ENCODE measurements around the gene STPG3.

DNA sequence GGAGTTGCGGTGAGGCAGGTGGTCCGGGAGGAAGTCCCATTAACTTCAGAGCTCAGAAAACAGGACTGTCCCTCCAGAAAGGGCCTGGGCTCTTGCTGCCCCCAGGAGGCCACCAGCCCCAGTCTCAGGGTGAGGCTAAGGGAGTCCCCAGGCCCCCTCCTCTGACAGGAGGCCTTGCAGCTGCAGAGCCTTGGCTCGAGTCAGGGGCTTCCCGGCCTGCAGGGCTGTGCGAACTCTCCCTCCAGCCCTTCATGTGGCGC lies 3.2 kb upstream of the STPG3 start:
- TF ChIP-seq, protein P1, sequence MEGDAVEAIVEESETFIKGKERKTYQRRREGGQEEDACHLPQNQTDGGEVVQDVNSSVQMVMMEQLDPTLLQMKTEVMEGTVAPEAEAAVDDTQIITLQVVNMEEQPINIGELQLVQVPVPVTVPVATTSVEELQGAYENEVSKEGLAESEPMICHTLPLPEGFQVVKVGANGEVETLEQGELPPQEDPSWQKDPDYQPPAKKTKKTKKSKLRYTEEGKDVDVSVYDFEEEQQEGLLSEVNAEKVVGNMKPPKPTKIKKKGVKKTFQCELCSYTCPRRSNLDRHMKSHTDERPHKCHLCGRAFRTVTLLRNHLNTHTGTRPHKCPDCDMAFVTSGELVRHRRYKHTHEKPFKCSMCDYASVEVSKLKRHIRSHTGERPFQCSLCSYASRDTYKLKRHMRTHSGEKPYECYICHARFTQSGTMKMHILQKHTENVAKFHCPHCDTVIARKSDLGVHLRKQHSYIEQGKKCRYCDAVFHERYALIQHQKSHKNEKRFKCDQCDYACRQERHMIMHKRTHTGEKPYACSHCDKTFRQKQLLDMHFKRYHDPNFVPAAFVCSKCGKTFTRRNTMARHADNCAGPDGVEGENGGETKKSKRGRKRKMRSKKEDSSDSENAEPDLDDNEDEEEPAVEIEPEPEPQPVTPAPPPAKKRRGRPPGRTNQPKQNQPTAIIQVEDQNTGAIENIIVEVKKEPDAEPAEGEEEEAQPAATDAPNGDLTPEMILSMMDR (IDR thresholded peaks at IDR 0.05), result no peak
- TF ChIP-seq EP300 (IDR thresholded peaks at IDR 0.05) (no peak), POLR2A (IDR thresholded peaks at IDR 0.05) (no peak)
